Kasumi-1 (cell line): ENCODE results near the gene C3orf49.

Experiments
- DNase-seq, 2 experiments: peaks; one replicate each; lab custom pipeline; 2025; lab: John Stamatoyannopoulos, UW

The C3orf49 gene, protein sequence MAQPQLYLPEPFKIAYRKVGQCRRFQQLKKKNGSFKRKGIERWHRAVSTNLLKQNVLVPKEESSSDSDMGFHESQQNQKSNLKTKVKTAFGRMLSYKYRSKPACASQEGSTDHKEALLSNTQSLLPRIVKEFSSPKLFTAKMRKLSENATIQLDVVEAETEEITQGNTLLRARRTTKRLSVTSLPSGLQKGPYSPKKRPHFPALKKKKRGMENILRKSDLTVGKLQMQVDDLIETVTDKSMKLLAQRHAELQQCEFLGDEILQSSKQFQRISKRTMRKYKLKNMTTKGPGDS

DNA sequence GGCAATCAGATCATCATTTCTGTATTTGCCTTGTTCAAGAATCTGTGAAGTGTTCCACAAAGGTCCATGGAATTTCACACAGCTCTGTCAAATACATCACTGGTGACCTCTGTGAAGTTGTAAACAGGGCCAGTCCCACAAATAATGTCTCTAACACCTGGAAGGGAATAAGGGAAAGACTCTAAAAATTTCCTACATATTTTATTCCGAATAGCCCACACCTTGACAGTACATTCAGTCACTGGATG, at the start of gene C3orf49:
C3orf49 (plus strand) TSS at position 149 of the 248 bp plus-strand sequence. CDS start 173 bp downstream, outside the sequence.
- no peak for DNase-seq

DNA sequence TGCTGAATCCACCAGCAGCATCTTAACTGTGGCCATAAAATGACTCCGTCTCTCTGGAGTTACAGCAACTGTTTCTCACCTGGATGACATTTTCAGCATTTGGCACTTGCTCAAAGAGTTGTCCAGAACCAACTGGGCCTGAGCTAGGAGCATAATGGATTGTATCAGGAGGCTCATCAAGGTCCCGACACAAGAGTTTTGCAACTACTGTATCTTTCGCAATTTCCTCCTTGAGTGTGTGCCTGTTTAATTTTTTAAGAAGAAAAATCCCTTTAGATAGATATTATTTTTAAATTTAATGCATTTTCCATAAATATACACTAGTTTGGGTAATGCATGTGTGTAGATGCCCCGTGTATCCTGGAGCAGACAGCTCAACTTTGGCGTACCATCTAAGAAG, 44.3 kb upstream of the C3orf49 start:
- DNase-seq, result no peak

DNA sequence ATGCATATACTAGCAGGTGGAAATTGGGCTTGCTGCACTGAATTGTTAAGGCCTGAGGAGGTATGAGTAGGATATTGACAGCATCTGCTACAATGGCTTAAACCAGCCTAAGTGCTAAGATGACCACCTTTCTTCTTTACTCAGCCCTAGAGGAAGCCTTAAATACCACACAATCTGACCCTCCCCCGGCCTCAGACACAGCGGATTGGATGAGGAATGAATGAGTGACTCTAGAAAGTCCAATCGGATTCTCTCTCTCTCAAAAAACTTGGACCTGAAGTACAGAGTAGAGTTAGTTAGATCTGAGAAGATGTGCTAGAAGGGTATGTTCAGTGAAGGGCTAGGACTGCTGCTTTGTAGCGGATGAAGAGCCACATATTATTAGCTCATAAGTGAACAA, 39.9 kb upstream of the C3orf49 start:
- DNase-seq, result no peak

DNA sequence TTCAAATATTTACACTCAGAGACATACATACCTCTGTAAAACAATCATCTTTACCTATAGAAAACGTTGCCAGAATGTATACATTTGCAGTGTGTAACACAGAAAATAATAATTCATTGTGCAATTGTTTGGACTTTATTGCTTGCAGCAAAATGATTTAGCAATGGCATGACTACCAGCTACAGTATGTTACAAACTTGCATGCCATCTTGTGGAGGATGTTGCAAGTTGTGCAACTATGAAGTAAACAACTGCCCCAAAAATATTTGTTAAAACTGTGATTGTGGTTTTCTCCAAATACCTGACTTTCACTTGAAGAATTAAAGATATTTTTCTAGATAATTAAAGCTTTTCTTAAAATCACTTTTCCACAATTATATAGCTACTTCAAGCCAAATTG, 27.1 kb upstream of the C3orf49 start:
- DNase-seq, result no peak

DNA sequence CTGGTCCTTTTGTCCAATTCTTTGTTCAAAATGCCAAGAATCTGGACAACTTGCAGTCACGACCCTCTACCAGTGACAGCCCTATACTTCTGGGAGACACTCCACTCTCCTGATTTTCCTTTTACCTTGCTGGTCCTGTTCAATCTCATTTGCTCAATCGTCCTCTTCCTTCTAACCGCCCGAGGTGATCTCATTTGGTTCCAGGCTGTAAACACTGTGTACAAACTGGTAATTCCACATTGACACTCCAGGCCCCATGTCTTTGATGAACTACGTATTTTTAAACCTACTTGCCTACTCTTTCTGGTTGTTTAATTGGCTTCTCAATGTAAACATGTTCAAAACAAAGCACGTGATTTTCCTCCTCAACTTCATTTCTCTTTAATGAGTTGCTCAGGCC, 23.7 kb upstream of the C3orf49 start:
- no peak for DNase-seq

DNA sequence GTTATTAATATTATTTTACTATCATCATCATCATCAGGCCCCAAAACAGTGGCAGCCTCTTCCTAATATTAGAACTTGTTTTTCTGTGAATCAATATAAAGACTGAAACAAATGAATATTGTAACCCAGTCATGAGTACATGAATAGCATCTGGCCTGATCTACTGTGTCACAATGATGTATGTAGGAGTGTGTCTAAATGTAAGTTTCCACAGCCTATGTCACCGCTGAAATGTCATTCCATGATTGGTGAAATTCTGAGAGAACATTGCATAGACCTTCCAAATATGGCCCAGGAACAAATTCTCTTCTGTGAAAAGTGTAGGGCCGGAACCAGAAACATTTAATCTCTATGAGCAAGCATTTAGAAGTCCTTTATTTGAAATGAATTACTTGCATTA, 20.6 kb upstream of the C3orf49 start:
- DNase-seq, result no peak

DNA sequence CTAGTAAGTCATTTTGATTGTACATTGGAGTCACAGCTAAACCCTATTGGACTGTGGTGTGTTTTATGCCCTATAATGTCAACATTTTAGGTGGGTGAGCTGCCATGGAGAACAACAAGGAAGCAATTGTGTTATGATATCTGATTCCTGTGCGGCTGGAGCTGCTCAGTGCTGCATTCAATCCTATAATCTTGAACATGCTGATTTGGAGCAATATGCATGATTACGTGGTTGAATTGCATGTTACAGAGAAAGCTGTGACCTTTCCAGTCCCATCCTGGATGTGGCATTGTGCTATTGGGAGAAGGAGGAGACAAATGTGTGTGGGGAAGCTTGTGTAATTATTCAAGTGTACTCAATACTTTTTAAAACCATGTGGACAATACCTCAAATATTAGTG, 20.1 kb upstream of the C3orf49 start:
- no peak for DNase-seq

DNA sequence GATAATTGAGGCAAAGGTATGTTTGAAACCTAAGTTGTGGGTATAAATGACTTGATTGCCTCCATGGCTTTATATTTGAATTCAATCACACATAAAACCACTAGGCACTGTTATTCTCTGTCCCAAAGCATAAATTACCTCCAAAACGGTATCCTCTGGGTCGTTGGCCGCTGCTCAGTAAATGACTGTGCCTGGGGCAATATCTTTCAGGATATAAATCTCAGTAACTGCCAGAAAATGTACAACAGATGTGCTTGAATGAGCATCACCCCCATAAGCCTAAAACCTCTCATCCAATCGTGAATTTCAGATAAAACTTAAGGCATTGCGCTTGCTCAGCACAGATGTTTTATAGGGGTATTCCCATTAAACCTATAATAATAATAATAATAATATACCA, 19.0 kb upstream of the C3orf49 start:
- DNase-seq, result no peak

DNA sequence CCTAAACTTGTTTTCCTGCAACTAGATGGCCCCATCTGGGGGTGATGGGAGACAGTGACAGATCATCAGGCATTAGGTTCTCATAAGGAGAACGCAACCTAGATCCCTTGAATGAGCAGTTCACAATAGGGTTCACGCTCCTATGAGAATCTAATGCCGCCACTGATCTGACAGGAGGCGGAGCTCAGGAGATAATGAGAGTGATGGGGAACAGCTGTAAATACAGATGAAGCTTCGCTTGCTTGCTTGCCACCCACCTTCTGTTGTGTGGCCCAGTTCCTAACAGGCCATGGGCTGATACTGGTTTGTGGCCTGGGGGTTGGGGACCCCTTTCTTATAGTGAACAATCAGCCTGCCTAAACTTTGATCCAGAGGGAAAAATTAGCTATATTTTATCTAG, 15.2 kb upstream of the C3orf49 start:
- no peak for DNase-seq

DNA sequence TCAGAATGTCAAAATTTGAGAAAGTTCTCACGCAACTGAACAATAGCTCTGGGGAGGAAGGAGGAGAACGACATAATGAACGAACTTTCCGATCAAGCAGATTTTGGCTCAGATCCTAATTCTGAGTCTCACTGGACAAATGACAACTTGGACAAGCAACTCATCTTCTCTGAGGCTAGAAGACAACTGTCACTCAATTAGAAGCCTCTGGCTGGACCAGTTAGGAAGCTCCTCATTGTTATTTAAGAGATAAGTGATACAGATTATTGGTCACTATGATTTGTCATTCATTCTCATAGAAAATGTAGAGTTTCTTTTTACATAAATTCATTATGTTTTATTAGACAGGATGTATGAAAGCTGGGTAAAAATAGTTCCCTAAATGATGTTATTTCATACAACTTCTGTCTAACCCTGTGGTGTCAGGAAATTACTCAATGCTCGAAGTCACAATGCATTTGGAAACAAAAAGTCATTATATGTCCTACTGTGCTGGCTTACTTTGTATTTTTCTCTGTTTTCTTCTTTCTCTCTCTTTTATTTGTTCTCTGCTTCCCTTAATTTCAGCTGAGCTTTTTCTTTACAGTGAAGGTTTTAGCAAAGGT, 11.0 kb upstream of the C3orf49 start:
- peak; percentile 37 to 52 for DNase-seq

DNA sequence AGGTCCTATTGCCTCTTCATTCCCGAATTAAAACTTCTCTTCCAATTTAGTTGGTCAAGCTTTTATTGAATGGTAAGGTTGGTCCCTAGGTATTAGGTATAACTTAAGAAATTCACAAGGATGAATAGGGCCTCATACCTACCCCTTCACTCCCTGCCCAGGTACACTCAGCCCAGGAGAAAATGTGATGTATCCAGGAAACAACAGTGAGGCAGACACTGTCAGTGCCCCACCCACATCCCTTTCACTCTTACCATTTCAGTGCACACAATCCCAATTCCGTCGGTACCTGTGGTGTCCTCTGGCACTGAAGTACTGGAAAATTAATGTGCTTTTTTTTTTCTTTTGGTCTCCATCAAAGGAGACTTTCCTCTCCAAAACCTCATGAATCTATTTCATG, 10.5 kb upstream of the C3orf49 start:
- DNase-seq, result no peak

DNA sequence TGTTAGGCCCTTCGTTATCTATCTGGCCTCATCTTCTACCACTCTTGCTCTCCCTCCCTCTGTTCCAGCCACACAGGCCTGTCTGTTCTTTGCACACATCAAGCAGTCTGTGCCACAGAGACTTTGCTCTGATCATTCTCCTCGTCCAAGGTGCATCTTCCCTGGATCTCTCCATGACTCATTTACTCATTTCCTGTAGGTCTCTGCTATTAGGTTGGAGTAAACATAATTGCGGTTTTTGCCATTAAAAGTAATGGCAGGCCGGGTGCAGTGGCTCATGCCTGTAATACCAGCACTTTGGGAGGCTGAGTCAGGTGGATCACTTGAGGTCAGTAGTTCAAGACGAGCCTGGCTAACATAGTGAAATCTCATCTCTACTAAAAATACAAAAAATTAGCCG, 9.5 kb upstream of the C3orf49 start:
- no peak for DNase-seq

DNA sequence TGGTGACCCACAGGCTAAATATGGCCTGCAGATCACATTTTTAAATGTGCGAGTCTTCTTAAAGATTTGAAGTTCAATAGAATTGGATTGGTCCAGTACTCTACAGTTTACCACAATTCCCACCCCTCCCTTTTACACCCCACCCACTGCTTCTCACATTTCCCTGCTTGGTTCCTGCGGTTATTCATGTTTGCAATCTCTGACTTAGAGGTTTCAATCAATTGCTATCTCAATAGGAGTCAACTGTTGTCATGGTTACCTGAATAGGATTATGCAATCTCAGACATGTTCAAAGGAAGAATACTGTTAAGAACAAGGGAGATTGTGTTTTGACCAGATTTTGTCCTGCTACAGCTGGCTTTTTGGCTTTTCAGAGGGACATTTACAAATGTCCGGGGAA, 4.9 kb upstream of the C3orf49 start:
- no peak for DNase-seq

DNA sequence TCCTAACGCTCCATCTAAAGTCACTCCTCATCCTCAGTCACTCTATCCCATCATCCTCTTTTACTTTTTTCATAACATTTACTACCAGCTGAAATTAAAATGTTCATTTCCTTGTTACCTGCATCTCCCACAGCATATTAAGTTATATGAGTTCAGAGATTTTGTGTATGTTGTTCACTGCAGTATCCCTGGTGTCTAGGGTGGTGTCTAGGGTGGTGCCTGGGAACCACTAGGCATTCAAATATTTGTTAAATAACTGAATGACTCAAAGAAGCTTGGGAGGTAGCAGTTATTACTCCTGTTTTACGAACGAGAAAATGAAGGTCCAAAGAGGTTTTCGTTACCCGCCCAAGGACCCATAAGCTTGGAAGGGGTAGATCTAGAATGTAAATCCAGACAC, 1.9 kb upstream of the C3orf49 start:
- no peak for DNase-seq

DNA sequence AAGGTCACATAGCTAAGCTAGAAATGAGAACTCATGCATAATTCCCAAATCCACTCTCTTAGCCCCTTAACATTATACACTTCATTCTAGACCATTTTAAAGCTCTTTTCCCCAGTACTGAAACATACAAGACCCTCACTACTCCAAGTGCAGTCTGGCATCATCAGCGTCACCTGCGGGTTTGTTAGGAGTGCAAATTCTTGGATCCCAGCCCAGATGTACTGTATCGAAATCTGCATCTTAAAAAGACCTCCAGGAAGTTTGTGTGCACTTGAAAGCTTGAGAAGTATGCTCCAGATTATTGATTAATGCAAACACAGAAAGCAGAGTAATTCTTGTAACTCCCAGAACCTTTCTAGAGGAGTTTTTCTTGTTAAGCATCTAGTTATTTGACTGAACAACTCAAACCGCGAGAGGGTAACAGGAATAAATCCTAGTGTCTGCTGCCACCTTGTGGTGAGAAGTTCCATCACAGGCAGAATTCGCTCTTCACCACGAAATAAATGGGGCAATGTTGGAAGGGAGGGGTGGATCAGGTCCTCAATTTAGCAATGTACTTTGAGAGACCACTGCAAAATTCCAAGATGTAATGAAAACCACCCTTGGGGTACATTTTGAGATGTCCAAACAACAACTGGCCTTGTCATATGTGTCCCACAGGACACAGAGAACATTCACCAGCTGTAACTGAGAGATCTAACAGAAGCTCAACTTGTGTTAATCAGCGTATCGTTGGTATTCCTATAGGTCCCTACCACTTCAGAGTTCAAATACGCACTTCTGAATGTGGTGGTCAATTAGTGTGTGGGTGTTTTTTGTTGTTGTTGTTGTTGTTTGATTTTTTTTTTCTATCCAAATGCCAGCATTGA, 583 bp upstream of the C3orf49 start:
- peak; percentile 73 to 82 for DNase-seq

DNA sequence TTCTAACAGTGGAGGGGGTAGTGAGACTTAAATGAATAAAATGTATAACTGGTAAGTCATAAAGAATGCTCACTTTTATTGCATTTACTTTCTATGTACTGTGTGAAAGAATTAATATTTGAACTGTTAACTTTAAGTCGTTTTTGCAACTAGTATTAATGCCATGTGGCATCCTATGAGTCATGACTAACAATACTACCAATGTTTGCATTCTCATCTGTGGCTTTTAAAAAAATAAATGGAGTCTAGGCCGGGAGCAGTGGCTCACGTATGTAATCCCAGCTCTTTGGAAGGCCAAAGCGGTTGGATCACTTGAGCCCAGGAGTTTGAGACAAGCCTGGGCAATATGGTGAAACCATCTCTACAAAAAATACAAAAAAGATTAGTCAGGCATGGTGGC, 5.2 kb downstream of the C3orf49 start:
- no peak for DNase-seq

DNA sequence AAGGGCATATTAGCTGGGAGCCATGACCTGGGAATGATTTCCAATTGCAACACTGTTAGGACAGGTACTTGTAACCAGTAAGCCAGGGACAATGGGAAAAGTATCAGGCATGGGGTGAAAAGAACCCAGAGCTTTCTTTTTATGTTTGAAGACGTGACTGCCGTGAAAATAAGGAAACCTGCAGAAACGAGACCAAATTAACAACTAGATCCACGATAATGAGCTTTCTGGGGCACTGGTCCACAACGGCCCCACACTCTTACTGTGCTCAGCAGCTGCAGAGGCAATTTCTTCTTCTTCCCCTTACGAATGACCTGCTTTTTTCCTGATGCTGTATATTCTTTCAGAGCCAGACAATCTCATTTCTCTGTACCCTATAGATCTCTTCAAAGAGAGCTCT, 11.4 kb downstream of the C3orf49 start:
- no peak for DNase-seq

DNA sequence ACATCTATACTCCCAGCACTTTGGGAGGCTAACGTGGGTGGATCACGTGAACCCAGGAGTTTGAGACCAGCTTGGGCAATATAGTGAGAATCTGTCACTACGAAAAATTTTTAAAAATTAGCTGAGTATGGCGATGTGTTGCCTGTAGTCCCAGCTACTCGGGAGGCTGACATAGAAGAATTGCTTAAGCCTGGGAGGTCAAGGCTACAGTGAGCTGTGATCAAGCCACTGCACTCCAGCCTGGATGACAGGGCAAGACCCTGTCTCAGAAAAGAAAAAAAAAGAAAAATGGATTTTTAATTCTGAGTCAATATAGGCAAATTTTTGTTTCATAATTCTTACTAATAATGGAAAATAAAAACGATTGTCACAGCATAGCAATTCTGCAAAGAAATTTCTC, 13.3 kb downstream of the C3orf49 start:
- DNase-seq, result no peak

DNA sequence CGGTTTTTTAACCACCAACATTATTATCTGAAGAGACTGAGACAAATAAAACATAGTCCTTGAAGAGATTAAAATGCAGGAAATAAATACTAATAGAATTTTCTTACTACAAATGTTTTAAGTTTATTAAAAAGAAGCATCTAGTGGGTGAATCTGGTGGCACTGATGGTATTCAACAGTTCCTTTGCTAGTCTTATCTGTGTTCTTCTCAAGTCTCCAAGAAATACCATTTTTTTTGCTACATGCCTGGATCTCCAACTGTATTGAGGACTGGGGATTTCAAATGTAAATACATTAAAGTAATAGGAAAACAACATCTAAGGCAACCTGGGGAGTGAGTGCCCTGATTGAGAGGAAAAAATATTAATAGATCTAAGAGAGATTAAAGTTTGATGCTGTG, 22.6 kb downstream of the C3orf49 start:
- no peak for DNase-seq

DNA sequence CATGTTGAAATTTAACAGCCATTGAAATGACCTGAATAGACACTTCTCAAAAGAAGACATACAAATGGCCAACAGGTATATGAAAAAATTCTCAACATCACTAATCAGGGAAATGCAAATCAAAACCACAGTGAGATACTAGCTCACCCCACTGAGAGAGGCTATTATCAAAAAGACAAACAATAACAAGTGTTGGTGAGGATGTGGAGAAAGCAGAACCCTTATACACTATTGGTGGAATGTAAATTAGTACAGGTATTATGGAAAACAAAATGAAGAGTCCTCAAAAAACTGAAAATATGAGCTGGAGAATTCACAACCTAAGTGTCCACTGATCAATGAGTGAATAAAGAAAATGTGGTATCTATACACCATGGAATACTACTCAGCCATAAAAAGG, 23.0 kb downstream of the C3orf49 start:
- DNase-seq, result no peak

DNA sequence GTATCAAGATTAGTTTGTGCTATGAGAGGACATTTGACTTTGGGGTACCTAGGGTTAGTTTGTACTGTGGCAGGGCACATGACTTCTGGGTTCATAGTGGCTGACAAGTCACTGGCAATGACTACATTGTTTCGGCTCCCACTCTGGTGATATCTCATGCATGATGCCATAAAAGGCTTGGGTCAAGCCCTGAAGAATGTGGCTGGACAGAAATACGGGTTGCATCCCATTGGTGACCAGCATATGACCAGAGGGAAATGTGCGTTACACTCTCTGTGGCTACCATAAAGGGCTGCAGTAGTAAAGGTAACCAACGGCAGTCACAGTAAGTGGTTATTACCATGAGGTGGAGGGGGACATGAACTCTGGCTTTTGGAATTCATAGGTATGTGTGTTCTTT, 26.1 kb downstream of the C3orf49 start:
- no peak for DNase-seq

DNA sequence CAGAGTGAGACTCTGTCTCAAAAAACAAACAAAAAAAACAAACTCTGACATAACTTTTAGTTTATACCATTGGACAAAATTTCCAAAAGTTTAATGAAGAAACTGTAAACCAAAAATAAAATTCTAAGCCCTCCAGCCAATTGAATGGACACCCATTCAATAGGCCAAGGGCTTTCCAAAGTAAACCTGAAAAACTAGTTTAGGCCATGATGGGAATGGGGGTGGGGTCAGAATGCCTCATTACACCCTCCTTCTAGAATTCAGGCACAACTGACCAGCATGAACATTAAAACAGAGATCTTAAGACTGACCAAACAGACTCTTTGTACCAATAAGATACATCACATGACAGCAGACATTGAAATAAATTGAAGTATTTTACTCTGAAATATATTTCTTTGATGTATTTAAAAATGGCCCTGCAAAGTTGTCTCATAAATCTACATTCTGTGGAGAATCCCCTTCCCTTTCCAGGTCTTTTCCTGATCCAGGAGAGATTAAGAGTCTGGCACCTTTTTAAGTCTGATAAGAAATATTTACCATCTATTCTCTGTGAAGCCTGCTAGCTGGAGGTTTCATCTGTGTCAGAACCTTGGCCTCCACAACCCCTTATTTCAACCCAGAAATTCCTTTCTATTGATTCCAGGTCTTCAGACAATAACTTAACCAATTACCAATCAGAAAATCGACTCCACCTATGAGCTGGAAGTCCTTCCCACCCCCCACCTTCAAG, 28.8 kb downstream of the C3orf49 start:
- no peak for DNase-seq

DNA sequence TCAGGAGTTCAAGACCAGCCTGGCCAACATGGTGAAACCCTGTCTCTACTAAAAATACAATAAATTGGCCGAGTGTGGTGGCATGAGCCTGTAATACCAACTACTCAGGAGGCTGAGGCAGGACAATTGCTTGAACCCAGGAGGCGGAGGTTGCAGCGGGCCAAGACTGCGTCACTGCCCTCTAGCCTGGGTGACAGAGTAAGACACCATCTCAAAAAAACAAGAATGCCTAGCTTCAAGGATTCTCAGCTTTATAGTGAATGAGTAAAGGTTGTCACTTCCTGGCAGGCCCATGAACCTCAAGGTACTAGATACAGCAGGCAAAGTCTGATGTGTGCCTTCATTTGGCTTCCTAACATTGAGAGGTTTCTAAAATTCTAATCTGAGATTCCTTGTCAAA, 30.1 kb downstream of the C3orf49 start:
- DNase-seq, result no peak
